OCI-LY3 (cell line): ENCODE data around the gene NPRL2.
A peak's percentile ranks its signal among the peaks of the same experiment; 100 is the strongest.

ENCODE experiments used
- H2AFZ ChIP-seq: fragments of 200-600, 300-600 bp; shearing (Covaris generic); 2 replicates; pipeline ENCODE4 v1.6.0; 2014; ENCODE audit warnings: antibody characterized with exemption, low read depth, low read length
- H3K27ac ChIP-seq: fragments of 200-600, 300-600 bp; sonication (generic); 2 replicates; pipeline ENCODE4 v1.5.1; 2014; ENCODE audit warnings: mild to moderate bottlenecking, low read length, moderate library complexity, mixed read lengths
- H3K27me3 ChIP-seq: fragments of 200-600, 300-600 bp; sonication (generic); 2 replicates; pipeline ENCODE4 v1.6.1; 2014; ENCODE audit warnings: low read depth, low read length, mixed read lengths
- H3K36me3 ChIP-seq: fragments of 200-600, 300-600 bp; sonication (generic); replicated peaks from 2 replicates; pipeline ENCODE3; 2014; ENCODE audit warnings: low read depth, low read length, mixed read lengths
- H3K4me1 ChIP-seq: fragments of 300-600, 200-600 bp; sonication (generic); 2 replicates; pipeline ENCODE4 v1.6.1; 2014; ENCODE audit warnings: low read length, mixed read lengths
- H3K4me2 ChIP-seq: fragments of 200-600, 300-600 bp; sonication (generic); 2 replicates; pipeline ENCODE4 v1.6.1; 2014; ENCODE audit warnings: low read length, mixed read lengths
- H3K4me3 ChIP-seq: fragments of 300-600, 200-600 bp; sonication (generic); 2 replicates; pipeline ENCODE4 v1.5.1; 2014; ENCODE audit warnings: antibody characterized with exemption, mild to moderate bottlenecking, low read length, moderate library complexity
- H3K79me2 ChIP-seq: fragments of 300-600, 200-600 bp; shearing (Covaris generic); 2 replicates; pipeline ENCODE4 v1.6.1; 2014; ENCODE audit warnings: mild to moderate bottlenecking, low read length, mixed read lengths
- H3K9ac ChIP-seq: fragments of 300-600, 200-600 bp; shearing (Covaris generic); 2 replicates; pipeline ENCODE4 v1.6.0; 2014; ENCODE audit warnings: mild to moderate bottlenecking, low read length, moderate library complexity
- H3K9me3 ChIP-seq: fragments of 200-600, 300-600 bp; shearing (Covaris generic); 2 replicates; pipeline ENCODE4 v1.6.1; 2014; ENCODE audit warnings: low read length, mixed read lengths; ENCODE audit not compliant: insufficient read depth
- H4K20me1 ChIP-seq: fragments of 200-600, 300-600 bp; sonication (generic); 2 replicates; pipeline ENCODE4 v1.6.1; 2016; ENCODE audit warnings: low read length, mixed read lengths; ENCODE audit not compliant: insufficient read depth
- CTCF ChIP-seq: fragments of 200-600, 300-600 bp; sonication (generic); IDR thresholded peaks from 2 replicates; pipeline ENCODE4 v1.5.1; 2014; ENCODE audit warnings: antibody characterized with exemption, low read length, low read depth
- EZH2phosphoT487 ChIP-seq: fragments of 200-600 bp; shearing (Covaris generic); IDR thresholded peaks from 2 replicates; pipeline ENCODE4 v1.6.1; 2018; ENCODE audit warnings: antibody characterized with exemption, mixed run types, low read depth

NPRL2 gene

DNA sequence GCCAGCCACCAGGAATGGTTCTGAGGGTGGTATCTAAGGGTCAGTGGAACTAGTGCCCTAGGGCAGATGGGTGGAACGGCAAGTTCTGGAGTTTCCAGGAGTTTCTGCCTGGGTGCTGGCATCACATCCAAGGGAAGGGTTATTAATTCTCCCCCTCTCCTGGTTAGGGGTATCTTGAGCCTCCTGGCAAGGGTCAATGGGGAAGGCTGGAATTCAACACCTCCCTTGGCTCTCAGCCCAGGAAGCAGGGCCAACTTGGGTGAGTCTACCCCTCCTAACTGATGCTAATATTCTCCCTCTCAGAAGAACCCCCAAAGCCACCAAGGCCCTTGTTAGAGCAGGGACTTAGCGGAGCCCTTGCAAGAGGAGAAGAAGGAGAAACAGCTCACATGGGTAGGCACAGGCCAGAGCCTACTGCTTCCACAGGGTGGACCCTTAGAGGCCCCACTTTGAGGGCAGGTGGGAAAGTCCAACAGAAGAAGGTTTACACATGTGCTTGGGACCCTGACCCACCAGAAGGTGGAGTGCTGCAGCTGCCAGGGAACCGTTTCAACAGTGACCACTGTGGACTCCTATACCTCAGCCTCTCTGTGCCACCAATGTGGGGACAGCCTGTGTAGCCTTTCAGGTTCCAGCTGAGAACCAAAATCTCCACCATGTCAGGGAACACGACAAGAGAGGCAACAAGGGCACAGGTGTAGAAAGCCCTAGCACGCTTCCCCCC, 5.4 kb upstream of the NPRL2 start:
- peaks cover 48% of the 10 kb centered on the region for H3K79me2 ChIP-seq
- H2AFZ ChIP-seq = no peak overlapping the region
- 0 out of 2 replicates have a peak, but pooled peaks cover 10% of the 10 kb centered on the region for H4K20me1 ChIP-seq
- no peak overlapping the region for H3K4me3 ChIP-seq
- H3K4me1 ChIP-seq = peaks cover 31% of the 10 kb centered on the region
- peaks cover 33% of the 10 kb centered on the region for H3K36me3 ChIP-seq
- H3K27me3 ChIP-seq = no peaks in the 10 kb centered on the region
- no peaks in the 10 kb centered on the region for H3K9me3 ChIP-seq
- TF ChIP-seq EZH2phosphoT487 = no peak
- TF ChIP-seq CTCF = no peak
- 0 out of 2 replicates have a peak overlapping the region, but pooled peaks have one; percentile 96 for H3K4me2 ChIP-seq
- H3K9ac ChIP-seq = no peak overlapping the region
- H3K27ac ChIP-seq = no peak overlapping the region

DNA sequence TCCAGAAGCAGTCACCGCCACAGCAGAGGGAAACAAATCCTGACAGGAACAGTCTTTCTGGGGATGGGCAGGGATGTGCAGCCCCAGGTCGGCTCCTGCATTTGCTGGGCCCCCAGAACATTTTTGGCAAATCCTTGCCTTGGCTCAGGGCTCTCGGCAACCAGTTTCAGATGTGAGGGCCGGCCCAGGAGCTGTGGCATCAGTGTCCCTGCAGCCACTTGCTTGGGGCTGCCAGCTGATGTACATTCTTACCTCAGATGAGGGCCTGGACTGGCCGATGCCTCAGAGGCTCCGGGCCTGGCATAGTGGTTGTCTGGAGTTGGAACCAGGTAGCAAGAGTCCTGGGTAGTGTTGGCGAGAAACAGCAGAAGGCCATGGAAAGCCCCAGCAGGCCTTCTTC, 4.3 kb upstream of the NPRL2 start:
- Histone ChIP-seq H3K9me3 (no peaks in the 10 kb centered on the region), H4K20me1 (0 out of 2 replicates have a peak, but pooled peaks cover 10% of the 10 kb centered on the region), H3K9ac (no peak overlapping the region), H3K79me2 (peaks cover 54% of the 10 kb centered on the region), H3K27me3 (no peaks in the 10 kb centered on the region), H3K4me2 (no peak overlapping the region), H3K4me1 (peaks cover 31% of the 10 kb centered on the region), H3K36me3 (peaks cover 33% of the 10 kb centered on the region), H2AFZ (no peak overlapping the region), H3K4me3 (no peak overlapping the region), H3K27ac (no peak overlapping the region)
- TF ChIP-seq CTCF = no peak
- TF ChIP-seq EZH2phosphoT487 = no peak

DNA sequence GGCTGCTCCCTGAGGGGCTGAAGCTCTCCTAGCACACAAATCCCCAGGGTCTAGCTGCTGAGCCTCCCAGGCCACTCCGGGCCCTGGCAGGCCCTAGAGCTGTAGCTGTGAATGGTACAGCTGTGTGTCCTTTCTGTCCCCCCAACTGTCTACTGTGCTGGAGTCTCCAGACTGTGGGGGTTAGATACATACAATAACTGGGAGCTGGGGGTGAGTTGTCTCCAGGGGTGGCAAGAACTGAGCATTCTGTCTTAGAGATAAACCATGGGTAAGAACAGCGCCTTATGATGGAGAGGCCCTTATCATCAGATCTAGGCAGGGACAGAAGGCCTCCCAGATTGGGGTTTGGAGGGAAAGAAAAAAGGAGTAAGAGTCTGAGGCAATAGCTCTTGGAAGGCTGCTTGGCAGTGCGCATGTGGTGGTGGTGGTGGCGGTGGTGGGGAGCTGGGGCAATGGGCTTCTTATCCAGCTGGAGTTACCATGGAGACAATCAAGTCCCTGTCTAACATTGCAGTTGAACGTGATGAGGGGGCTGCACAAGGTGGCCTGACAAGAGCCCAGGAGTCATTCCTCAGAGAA, 3.7 kb upstream of the NPRL2 start:
- Histone ChIP-seq H3K4me3 (no peak overlapping the region), H3K9ac (no peak overlapping the region), H3K27me3 (no peaks in the 10 kb centered on the region), H3K79me2 (peaks cover 60% of the 10 kb centered on the region), H3K27ac (no peak overlapping the region), H2AFZ (no peak overlapping the region), H3K4me2 (no peak overlapping the region), H3K9me3 (no peaks in the 10 kb centered on the region), H4K20me1 (0 out of 2 replicates have a peak, but pooled peaks cover 10% of the 10 kb centered on the region), H3K36me3 (peaks cover 33% of the 10 kb centered on the region), H3K4me1 (peaks cover 35% of the 10 kb centered on the region)
- TF ChIP-seq EZH2phosphoT487 = no peak
- no peak for TF ChIP-seq CTCF

DNA sequence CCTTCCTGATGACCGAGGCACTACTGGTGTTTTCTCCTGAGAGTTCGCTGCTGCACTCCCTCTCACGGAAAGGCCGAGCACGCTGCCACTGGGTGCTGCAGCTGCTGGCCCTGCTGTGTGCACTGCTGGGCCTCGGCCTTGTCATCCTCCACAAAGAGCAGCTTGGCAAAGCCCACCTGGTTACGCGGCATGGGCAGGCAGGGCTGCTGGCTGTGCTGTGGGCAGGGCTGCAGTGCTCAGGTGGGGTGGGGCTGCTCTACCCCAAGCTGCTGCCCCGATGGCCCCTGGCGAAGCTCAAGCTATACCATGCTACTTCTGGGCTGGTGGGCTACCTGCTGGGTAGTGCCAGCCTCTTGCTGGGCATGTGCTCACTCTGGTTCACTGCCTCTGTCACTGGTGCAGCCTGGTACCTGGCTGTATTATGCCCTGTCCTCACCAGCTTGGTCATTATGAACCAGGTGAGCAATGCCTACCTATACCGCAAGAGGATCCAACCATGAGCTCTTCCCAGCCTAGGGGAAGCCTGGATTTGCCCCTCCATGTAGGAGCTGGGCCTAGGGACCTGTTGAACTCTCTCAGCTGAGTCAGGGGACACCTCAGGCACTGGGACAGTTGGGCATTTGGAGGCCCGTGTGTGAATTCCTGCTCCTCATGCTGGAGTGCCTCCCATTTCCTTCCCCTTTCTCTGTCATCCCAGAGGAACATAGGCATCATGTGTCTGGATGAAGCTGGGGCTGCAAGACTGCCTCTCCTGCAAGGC, 2.9 kb upstream of the NPRL2 start:
- Histone ChIP-seq H3K4me1 (peaks cover 34% of the 10 kb centered on the region), H3K9me3 (no peaks in the 10 kb centered on the region), H3K27me3 (no peaks in the 10 kb centered on the region), H3K9ac (no peak overlapping the region), H3K4me3 (no peak overlapping the region), H3K79me2 (peaks cover 52% of the 10 kb centered on the region), H3K27ac (no peak overlapping the region), H3K36me3 (peaks cover 33% of the 10 kb centered on the region), H2AFZ (no peak overlapping the region), H4K20me1 (0 out of 2 replicates have a peak, but pooled peaks cover 10% of the 10 kb centered on the region), H3K4me2 (no peak overlapping the region)
- TF ChIP-seq EZH2phosphoT487 (no peak), CTCF (no peak)
